ENCODE data around the gene MATN4. TPM values are rescaled to one million over a fixed set of nuclear protein-coding genes. Genes with fewer than 3 reads are reported as not detected.

Gene MATN4
- total and polyA plus RNA-seq, 2 of the 13 experiments (the other 11 are each of a cell fraction or from before 2014, with no cell fraction given), result not detected

GRCh38 chr20:45338121-45339030 is 30.3 kb upstream of the MATN4 start (continued):
- TF ChIP-seq ZGPAT (CRISPR knock-in tag; IDR thresholded peaks at IDR 0.05) (peak; percentile 80), MYNN (CRISPR knock-in tag; IDR thresholded peaks at IDR 0.05; ENCODE audit: low read depth) (peak; percentile 71; the same call in 1 of the 2 replicates), HOXA9 (CRISPR knock-in tag; IDR thresholded peaks at IDR 0.05; ENCODE audit: borderline replicate concordance) (no peak), ZNF672 (CRISPR knock-in tag; IDR thresholded peaks at IDR 0.05) (no peak), SNRNP70 (IDR thresholded peaks at IDR 0.05; ENCODE audit: low read depth, low read length) (no peak), ZNF740 (CRISPR knock-in tag; IDR thresholded peaks at IDR 0.05) (0 out of 2 replicates have a peak, but pooled peaks have one; percentile 23), STAT6 (CRISPR knock-in tag; IDR thresholded peaks at IDR 0.05; ENCODE audit: borderline replicate concordance) (0 out of 2 replicates have a peak, but pooled peaks have one; percentile 3), ZNF883 (CRISPR knock-in tag; IDR thresholded peaks at IDR 0.05; ENCODE audit: not compliant biosample characterization) (no peak)
- TF ChIP-seq, protein P1, sequence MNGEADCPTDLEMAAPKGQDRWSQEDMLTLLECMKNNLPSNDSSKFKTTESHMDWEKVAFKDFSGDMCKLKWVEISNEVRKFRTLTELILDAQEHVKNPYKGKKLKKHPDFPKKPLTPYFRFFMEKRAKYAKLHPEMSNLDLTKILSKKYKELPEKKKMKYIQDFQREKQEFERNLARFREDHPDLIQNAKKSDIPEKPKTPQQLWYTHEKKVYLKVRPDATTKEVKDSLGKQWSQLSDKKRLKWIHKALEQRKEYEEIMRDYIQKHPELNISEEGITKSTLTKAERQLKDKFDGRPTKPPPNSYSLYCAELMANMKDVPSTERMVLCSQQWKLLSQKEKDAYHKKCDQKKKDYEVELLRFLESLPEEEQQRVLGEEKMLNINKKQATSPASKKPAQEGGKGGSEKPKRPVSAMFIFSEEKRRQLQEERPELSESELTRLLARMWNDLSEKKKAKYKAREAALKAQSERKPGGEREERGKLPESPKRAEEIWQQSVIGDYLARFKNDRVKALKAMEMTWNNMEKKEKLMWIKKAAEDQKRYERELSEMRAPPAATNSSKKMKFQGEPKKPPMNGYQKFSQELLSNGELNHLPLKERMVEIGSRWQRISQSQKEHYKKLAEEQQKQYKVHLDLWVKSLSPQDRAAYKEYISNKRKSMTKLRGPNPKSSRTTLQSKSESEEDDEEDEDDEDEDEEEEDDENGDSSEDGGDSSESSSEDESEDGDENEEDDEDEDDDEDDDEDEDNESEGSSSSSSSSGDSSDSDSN (CRISPR knock-in tag; IDR thresholded peaks at IDR 0.05), result peak; percentile 31
- TF ChIP-seq, protein P2, sequence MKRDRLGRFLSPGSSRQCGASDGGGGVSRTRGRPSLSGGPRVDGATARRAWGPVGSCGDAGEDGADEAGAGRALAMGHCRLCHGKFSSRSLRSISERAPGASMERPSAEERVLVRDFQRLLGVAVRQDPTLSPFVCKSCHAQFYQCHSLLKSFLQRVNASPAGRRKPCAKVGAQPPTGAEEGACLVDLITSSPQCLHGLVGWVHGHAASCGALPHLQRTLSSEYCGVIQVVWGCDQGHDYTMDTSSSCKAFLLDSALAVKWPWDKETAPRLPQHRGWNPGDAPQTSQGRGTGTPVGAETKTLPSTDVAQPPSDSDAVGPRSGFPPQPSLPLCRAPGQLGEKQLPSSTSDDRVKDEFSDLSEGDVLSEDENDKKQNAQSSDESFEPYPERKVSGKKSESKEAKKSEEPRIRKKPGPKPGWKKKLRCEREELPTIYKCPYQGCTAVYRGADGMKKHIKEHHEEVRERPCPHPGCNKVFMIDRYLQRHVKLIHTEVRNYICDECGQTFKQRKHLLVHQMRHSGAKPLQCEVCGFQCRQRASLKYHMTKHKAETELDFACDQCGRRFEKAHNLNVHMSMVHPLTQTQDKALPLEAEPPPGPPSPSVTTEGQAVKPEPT (CRISPR knock-in tag; IDR thresholded peaks at IDR 0.05; ENCODE audit: low read depth), result 0 out of 2 replicates have a peak, but pooled peaks have one; percentile 54
- TF ChIP-seq, protein P3, sequence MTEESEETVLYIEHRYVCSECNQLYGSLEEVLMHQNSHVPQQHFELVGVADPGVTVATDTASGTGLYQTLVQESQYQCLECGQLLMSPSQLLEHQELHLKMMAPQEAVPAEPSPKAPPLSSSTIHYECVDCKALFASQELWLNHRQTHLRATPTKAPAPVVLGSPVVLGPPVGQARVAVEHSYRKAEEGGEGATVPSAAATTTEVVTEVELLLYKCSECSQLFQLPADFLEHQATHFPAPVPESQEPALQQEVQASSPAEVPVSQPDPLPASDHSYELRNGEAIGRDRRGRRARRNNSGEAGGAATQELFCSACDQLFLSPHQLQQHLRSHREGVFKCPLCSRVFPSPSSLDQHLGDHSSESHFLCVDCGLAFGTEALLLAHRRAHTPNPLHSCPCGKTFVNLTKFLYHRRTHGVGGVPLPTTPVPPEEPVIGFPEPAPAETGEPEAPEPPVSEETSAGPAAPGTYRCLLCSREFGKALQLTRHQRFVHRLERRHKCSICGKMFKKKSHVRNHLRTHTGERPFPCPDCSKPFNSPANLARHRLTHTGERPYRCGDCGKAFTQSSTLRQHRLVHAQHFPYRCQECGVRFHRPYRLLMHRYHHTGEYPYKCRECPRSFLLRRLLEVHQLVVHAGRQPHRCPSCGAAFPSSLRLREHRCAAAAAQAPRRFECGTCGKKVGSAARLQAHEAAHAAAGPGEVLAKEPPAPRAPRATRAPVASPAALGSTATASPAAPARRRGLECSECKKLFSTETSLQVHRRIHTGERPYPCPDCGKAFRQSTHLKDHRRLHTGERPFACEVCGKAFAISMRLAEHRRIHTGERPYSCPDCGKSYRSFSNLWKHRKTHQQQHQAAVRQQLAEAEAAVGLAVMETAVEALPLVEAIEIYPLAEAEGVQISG (CRISPR knock-in tag; IDR thresholded peaks at IDR 0.05), result peak; percentile 43
